OCI-LY7 (cell line): Measurements from ENCODE around the gene RNF152.

Experiments
- EZH2phosphoT487 ChIP-seq: fragments of 200-600 bp; sonication (generic); IDR thresholded peaks from 2 replicates; pipeline ENCODE4 v1.6.1; 2018; ENCODE audit warnings: low read depth, borderline replicate concordance, mild to moderate bottlenecking, mixed run types, antibody characterized with exemption, low read length, moderate library complexity, mixed read lengths
- TF ChIP-seq, protein P1 (sequence below): fragments of 200-600 bp; sonication (generic); conservative IDR thresholded peaks from 2 replicates; pipeline ENCODE4 v1.5.1; 2014; ENCODE audit warnings: mild to moderate bottlenecking, antibody characterized with exemption, low read length, moderate library complexity, mixed read lengths

- TF ChIP-seq, protein P1, sequence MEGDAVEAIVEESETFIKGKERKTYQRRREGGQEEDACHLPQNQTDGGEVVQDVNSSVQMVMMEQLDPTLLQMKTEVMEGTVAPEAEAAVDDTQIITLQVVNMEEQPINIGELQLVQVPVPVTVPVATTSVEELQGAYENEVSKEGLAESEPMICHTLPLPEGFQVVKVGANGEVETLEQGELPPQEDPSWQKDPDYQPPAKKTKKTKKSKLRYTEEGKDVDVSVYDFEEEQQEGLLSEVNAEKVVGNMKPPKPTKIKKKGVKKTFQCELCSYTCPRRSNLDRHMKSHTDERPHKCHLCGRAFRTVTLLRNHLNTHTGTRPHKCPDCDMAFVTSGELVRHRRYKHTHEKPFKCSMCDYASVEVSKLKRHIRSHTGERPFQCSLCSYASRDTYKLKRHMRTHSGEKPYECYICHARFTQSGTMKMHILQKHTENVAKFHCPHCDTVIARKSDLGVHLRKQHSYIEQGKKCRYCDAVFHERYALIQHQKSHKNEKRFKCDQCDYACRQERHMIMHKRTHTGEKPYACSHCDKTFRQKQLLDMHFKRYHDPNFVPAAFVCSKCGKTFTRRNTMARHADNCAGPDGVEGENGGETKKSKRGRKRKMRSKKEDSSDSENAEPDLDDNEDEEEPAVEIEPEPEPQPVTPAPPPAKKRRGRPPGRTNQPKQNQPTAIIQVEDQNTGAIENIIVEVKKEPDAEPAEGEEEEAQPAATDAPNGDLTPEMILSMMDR = no peak
- TF ChIP-seq EZH2phosphoT487 = no peak
Measured at GRCh38 chr18:61917818-61918217, 25.0 kb upstream of the RNF152 start.
